ENCODE measurements around the gene TMEM176B. TPM values are rescaled to one million over a fixed set of nuclear protein-coding genes. Genes with fewer than 3 reads are reported as not detected.

The TMEM176B gene
- 0.10 to 0.17 TPM (median 0.13 TPM) in 3 of 5 replicates, not detected in the others for total RNA-seq (2022; extraction: Qiagen RNA extraction)

GRCh38 chr7:150799741-150800580, at the start of gene TMEM176B:
TSS of gene TMEM176B (minus strand) at chr7:150800364. CDS start at chr7:150796569, 3,795 bp downstream.

GRCh38 chr7:150800581-150801241, 547 bp upstream of the TMEM176B start, which contains the start of gene TMEM176A:
TSS of gene TMEM176A (plus strand) at chr7:150800769. CDS start at chr7:150801551, 782 bp downstream.

Other genes starting within 250 kb of the TMEM176B start
- gene GIMAP4, start 233.0 kb downstream of the TMEM176B start, total RNA-seq (2022; extraction: Qiagen RNA extraction), result not detected in 5 replicates
- gene GIMAP6, start 168.0 kb downstream of the TMEM176B start, total RNA-seq (2022; extraction: Qiagen RNA extraction), result not detected in 5 replicates
- 0.08 to 0.15 TPM (median 0.09 TPM) in 3 of 5 replicates, not detected in the others for gene GIMAP2, start 114.7 kb downstream of the TMEM176B start, total RNA-seq (2022; extraction: Qiagen RNA extraction)
- gene GIMAP1, start 83.8 kb downstream of the TMEM176B start, total RNA-seq (2022; extraction: Qiagen RNA extraction), result not detected in 5 replicates
- gene GIMAP5, start 62.9 kb downstream of the TMEM176B start, total RNA-seq (2022; extraction: Qiagen RNA extraction), result not detected in 5 replicates
- gene TMEM176A, start 405 bp upstream of the TMEM176B start, total RNA-seq (2022; extraction: Qiagen RNA extraction), result not detected in 5 replicates
- gene AOC1, start 52.2 kb upstream of the TMEM176B start, total RNA-seq (2022; extraction: Qiagen RNA extraction), result 0.06 to 0.10 TPM in 2 of 5 replicates, not detected in the others
- gene KCNH2, start 178.0 kb upstream of the TMEM176B start, total RNA-seq (2022; extraction: Qiagen RNA extraction), result 2.9 to 3.6 TPM (median 3.3 TPM) in 5 replicates
- 0.33 to 0.51 TPM (median 0.38 TPM) in 5 replicates for gene NOS3, start 190.7 kb upstream of the TMEM176B start, total RNA-seq (2022; extraction: Qiagen RNA extraction)
- 0.34 to 1.1 TPM (median 0.70 TPM) in 5 replicates for gene ATG9B, start 224.1 kb upstream of the TMEM176B start, total RNA-seq (2022; extraction: Qiagen RNA extraction)
- 40.2 to 49.4 TPM (median 46.1 TPM) in 5 replicates for gene ABCB8, start 228.1 kb upstream of the TMEM176B start, total RNA-seq (2022; extraction: Qiagen RNA extraction)
- gene ASIC3, start 248.2 kb upstream of the TMEM176B start, total RNA-seq (2022; extraction: Qiagen RNA extraction), result 6.0 to 10.8 TPM (median 9.5 TPM) in 5 replicates

Measured in A549 treated with Hydrocortisone at 1 μM for 4 hours (cell line).